Tibial nerve (tissue), 4 donors: Measurements from ENCODE around the gene RRAGD. TPM values are rescaled to one million over a fixed set of nuclear protein-coding genes. Genes with fewer than 3 reads are reported as not detected.

Experiments used
- DNase-seq, 2 donors: peaks; one replicate each; pipeline ENCODE4 v3.0.0-alpha.2; 2019; ENCODE audit warnings: low spot score in 2 of 2
- H3K27ac ChIP-seq, 4 donors: fragments of 200-600 bp; sonication (generic) in 3 of 4; one replicate each; pipeline ENCODE4 v1.5.1; 2017 to 2019; ENCODE audit warnings: mild to moderate bottlenecking in 1 of 4
- H3K27me3 ChIP-seq, 2 donors: fragments of 200-600 bp; sonication (generic) in 1 of 2; one replicate each; pipeline versions ENCODE4 v1.5.1 to v1.6.0; 2017 to 2019
- H3K36me3 ChIP-seq, 3 donors: fragments of 200-600 bp; sonication (generic); one replicate each; pipeline ENCODE4 v1.5.1; 2018 to 2019
- H3K4me1 ChIP-seq, 4 donors: fragments of 200-600 bp; sonication (generic) in 3 of 4; one replicate each; pipeline ENCODE4 v1.5.1; 2017 to 2019
- H3K4me3 ChIP-seq, 4 donors: fragments of 200-600 bp; sonication (generic) in 3 of 4; one replicate each; pipeline ENCODE4 v1.5.1; 2017 to 2019; ENCODE audit warnings: mild to moderate bottlenecking in 1 of 4, moderate library complexity in 1 of 4
- H3K9me3 ChIP-seq, 4 donors: fragments of 200-600 bp; sonication (generic) in 3 of 4; one replicate each; pipeline ENCODE4 v1.5.1; 2017 to 2019
- EP300 ChIP-seq, 2 donors: sonication (generic); formaldehyde crosslinking; IDR thresholded peaks; one replicate each; pipeline ENCODE4 v1.6.1; 2017; ENCODE audit warnings: antibody characterized with exemption in 2 of 2, mild to moderate bottlenecking in 1 of 2
- POLR2A ChIP-seq, 2 donors: fragments of 450-650 bp; IDR thresholded peaks; one replicate each; pipeline ENCODE4 v1.6.1; 2017; ENCODE audit warnings: antibody characterized with exemption in 2 of 2, mild to moderate bottlenecking in 2 of 2, moderate library complexity in 2 of 2
- WGBS, 2 donors: methylation state at CpG; one replicate each; pipeline ENCODE4 v1.1.5; 2018; 5-methylcytosine and 5-hydroxymethylcytosine counted together
- total RNA-seq, 4 donors: library from RNA; depleted of rRNA; stranded (reverse); fragments of >200 nt; gene quantifications; one replicate each; pipeline ENCODE4 v1.1.0, GENCODE V29; 2016
- TF ChIP-seq, protein P1 (sequence below), 5 experiments: fragments of 200-600 bp in 3 of 5; fragments of 450-650 bp in 2 of 5; sonication (generic) in 3 of 5; IDR thresholded peaks; one replicate each; pipeline ENCODE4 v1.5.1; 2016 to 2019; ENCODE audit warnings: antibody characterized with exemption in 5 of 5, mild to moderate bottlenecking in 3 of 5, moderate library complexity in 2 of 5

The RRAGD gene
- total RNA-seq, 4 donors from 2014 or later = 10.9 to 21.3 (median 15.2) TPM

DNA sequence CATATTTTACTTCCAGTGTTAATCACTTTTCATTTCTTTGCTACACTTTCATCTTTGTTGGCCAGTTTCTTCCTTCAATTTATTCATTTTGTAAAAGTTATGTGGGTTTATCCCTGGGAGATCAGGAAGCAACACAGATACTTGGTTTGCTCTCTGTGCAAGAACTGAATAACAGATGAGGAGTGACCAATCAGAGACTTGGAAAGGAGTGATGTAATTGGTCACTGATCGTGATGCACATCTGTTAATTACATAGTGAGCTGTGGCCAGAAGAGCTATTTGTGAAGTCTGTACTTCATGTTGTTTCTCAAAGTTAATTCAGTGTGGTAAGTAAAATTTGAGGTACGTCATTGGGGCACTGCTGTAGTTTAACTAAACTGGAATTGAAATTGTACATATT lies 42.2 kb upstream of the RRAGD start:
- WGBS, 2 donors = 65 to 66% methylated on average over 2 of the region's 2 CpGs

DNA sequence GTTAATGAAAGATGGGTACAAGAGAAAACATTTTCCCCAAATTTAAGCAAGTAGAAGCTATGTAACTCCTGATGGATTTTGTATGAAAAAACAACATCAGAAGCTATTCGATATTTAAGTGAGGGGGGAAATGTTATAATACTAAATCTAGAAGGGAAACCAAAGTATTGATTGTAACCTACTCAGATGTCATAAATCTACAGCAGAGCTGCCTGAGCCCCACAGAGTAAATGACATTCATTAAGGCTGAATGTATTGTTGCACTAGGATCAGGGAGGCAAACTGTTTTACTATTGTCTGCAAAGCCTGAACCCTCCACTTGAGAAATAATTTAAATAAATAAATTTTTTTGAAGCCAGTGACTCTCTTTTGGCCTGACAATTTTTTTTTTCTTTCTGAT lies 40.2 kb upstream of the RRAGD start:
- no peak overlapping the region for H3K27ac ChIP-seq
- no peaks in the 10 kb centered on the region for H3K9me3 ChIP-seq

More for the DNA sequence above, 42.2 kb upstream of the RRAGD start:
- Histone ChIP-seq H3K27ac (no peak overlapping the region), H3K4me1 (no peaks in the 10 kb centered on the region), H3K4me3 (no peak overlapping the region), H3K27me3 (no peaks in the 10 kb centered on the region), H3K36me3 (no peaks in the 10 kb centered on the region), H3K9me3 (no peaks in the 10 kb centered on the region)
- TF ChIP-seq, protein P1, sequence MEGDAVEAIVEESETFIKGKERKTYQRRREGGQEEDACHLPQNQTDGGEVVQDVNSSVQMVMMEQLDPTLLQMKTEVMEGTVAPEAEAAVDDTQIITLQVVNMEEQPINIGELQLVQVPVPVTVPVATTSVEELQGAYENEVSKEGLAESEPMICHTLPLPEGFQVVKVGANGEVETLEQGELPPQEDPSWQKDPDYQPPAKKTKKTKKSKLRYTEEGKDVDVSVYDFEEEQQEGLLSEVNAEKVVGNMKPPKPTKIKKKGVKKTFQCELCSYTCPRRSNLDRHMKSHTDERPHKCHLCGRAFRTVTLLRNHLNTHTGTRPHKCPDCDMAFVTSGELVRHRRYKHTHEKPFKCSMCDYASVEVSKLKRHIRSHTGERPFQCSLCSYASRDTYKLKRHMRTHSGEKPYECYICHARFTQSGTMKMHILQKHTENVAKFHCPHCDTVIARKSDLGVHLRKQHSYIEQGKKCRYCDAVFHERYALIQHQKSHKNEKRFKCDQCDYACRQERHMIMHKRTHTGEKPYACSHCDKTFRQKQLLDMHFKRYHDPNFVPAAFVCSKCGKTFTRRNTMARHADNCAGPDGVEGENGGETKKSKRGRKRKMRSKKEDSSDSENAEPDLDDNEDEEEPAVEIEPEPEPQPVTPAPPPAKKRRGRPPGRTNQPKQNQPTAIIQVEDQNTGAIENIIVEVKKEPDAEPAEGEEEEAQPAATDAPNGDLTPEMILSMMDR (IDR thresholded peaks at IDR 0.05) = no peak
- TF ChIP-seq EP300 (IDR thresholded peaks at IDR 0.05) (no peak), POLR2A (IDR thresholded peaks at IDR 0.05) (no peak)
- DNase-seq = no peak

DNA sequence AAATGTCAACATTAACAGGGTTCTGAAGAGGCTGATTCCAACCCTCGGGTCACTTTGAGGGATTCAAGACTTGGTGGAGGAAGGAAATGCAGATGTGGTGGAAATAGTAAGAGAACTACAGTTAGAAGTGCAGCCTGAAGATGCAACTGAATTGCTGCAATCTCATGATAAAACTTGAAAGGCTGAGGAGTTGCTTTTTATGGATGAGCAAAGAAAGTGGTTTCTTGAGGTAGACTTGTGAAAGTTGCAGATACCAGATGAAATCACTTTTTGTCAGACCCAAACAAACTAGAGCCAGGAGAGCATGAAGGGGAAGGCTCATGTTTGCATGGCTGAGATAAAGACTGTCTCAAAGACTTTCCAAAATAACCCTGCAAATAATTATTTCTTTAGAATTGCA lies 37.1 kb upstream of the RRAGD start:
- Histone ChIP-seq H3K27ac (no peak overlapping the region), H3K36me3 (no peaks in the 10 kb centered on the region), H3K4me1 (no peaks in the 10 kb centered on the region), H3K27me3 (no peaks in the 10 kb centered on the region), H3K4me3 (no peak overlapping the region), H3K9me3 (no peaks in the 10 kb centered on the region)
- TF ChIP-seq EP300 (IDR thresholded peaks at IDR 0.05) = no peak
- TF ChIP-seq, protein P1 (IDR thresholded peaks at IDR 0.05) = no peak
- TF ChIP-seq POLR2A (IDR thresholded peaks at IDR 0.05) = no peak
- no peak for DNase-seq
- 28 to 29% methylated on average over 1 of the region's 1 CpG for whole genome bisulfite sequencing, 2 donors

More for the DNA sequence above, 40.2 kb upstream of the RRAGD start:
- 73 to 87% methylated on average over 1 of the region's 1 CpG for WGBS, 2 donors
- Histone ChIP-seq H3K4me1 (no peaks in the 10 kb centered on the region), H3K4me3 (no peak overlapping the region), H3K27me3 (no peaks in the 10 kb centered on the region), H3K36me3 (no peaks in the 10 kb centered on the region)
- TF ChIP-seq POLR2A (IDR thresholded peaks at IDR 0.05) (no peak), EP300 (IDR thresholded peaks at IDR 0.05) (no peak)
- TF ChIP-seq, protein P1 (IDR thresholded peaks at IDR 0.05) = no peak
- no peak for DNase-seq

DNA sequence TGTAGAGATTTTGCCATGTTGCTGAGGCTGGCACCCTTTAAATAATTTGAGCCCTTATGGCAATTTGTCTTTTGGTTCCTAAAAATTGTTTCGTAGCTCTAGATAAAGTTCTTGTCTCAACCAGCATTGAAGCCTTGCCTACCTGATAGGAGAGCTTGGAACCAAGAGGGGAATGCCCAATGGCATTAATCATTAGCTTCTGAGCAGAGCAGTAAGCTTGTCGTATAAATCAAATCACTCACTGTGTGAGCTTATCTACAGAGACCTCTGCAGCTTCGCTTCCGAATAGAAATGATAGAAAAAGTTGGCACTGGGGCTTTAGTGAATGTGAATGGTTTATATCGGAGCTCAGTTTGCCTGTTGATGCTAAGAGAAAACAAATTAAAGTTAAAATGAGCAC lies 31.6 kb upstream of the RRAGD start:
- no peaks in the 10 kb centered on the region for H3K4me1 ChIP-seq
- no peak overlapping the region for H3K4me3 ChIP-seq
- no peaks in the 10 kb centered on the region for H3K27me3 ChIP-seq
- DNase-seq = no peak
- H3K27ac ChIP-seq = no peak overlapping the region
- 85 to 87% methylated on average over 5 of the region's 5 CpGs for WGBS, 2 donors
- TF ChIP-seq, protein P1 (IDR thresholded peaks at IDR 0.05) = no peak
- no peak for TF ChIP-seq EP300 (IDR thresholded peaks at IDR 0.05)
- no peak for TF ChIP-seq POLR2A (IDR thresholded peaks at IDR 0.05)
- no peaks in the 10 kb centered on the region for H3K36me3 ChIP-seq
- H3K9me3 ChIP-seq = no peaks in the 10 kb centered on the region

DNA sequence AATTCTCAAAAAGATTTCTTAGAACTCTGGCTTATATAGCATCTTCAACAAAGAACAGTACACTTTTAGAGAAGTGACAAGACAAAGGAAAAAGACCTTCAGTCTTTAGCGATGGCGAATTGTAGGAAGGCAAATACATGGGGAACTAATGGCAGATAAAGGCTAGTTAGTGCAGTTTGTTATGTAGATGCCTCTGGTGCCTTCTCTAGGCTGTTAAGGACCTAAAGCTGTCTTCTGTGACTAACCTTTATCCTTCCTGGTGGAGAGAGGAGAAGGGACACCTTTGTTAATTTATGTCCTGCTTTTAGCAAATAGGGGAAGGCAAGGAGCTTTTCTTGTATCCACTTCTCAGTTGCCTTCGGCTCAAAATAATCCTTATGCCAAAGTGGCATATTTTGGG lies 28.1 kb upstream of the RRAGD start:
- Histone ChIP-seq H3K4me1 (peaks cover 0 to 11% (median 0%) of the 10 kb centered on the region in 4 donors), H3K27me3 (no peaks in the 10 kb centered on the region), H3K9me3 (no peaks in the 10 kb centered on the region), H3K36me3 (no peaks in the 10 kb centered on the region), H3K4me3 (no peak overlapping the region), H3K27ac (no peak overlapping the region)
- 94 to 96% methylated on average over 3 of the region's 3 CpGs for whole genome bisulfite sequencing, 2 donors
- DNase-seq = no peak
- TF ChIP-seq EP300 (IDR thresholded peaks at IDR 0.05) = no peak
- TF ChIP-seq, protein P1 (IDR thresholded peaks at IDR 0.05) = no peak
- no peak for TF ChIP-seq POLR2A (IDR thresholded peaks at IDR 0.05)
